ENCODE data around the gene KLF4. TPM values are rescaled to one million over a fixed set of nuclear protein-coding genes. Genes with fewer than 3 reads are reported as not detected.

The KLF4 gene
- total and polyA plus RNA-seq, 4 donors, result 23.3 to 80.7 (median 68.0) TPM

DNA sequence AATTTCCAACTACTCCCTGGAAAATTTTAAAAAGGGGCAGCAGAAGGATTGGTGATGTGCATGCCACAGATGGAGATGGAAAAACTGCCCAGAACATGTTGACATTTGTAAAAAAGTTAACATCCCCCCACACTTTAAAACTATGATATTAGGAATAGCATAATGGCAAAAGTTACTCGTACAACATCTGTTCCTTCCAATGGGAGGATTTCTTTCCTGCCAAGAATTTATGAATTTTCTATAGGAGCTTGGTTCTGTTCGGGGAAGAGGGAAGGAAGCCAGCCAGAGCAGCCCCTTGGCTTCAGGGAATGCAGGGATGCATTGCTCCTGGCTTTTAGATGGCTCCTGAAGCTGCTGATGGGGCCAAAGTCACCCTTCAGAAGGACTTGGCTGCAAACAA is 22.7 kb downstream of the KLF4 start:
- no peaks in the 10 kb centered on the region for H3K9me3 ChIP-seq (ENCODE audit: control insufficient read depth in 4 of 4, insufficient read depth in 3 of 4, low read length in 3 of 4)
- no peak for TF ChIP-seq CTCF (IDR thresholded peaks at IDR 0.05; ENCODE audit: control extremely low read depth, extremely low read depth)
- 87 to 90% methylated on average over 2 of the region's 2 CpGs for WGBS, 2 donors

DNA sequence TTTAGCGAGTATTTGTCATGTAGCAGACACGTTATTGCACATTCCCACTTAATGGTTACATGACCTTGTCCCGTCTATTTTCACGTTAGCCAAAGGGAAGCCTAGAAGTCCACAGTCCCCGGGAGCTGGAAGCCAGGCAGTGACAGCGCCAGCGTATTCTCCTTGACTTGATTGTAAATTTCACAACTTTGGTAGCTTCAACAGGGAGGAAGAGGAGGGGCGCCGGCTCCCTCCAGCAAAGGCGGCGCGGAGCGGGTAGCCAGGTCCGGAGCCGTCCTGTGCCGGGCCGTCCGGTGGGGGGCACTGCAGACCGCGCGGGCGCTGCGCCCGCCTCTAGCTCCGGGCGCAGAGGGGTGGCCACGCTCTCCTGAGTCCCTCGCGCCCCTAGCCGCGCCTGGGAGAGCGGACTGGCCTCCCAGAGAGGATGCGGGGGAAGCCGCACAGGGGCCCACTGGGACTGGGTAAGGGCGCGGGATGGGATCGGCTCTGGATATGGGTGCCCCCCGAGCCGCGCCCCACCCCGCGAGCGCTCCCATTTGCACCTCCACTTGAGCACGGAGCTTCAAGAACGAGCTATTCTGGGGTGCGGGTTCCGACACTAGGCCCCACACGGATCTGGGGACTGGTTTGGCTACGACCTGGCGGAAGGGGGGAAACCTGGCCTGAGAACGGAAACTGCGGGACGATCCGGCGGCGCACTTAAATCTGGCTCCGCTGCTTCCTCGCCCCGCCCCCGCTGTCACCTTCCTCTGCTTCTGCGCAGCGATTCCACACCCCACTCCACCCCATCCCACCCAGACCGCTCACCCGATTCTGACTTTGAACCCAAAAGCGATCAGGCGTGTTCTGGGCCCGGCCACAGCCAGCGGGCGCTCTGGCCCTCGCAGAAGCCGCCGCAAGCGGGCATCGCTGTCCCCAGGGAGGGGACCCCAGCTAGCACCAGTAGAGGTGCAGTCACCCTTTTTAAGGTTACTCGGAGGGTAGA is 23.8 kb downstream of the KLF4 start:
- H3K4me3 ChIP-seq, result peak overlapping the region; percentile 24
- peak; percentile 73 for TF ChIP-seq CTCF (IDR thresholded peaks at IDR 0.05; ENCODE audit: control extremely low read depth, extremely low read depth)
- H3K36me3 ChIP-seq (ENCODE audit: control insufficient read depth in 4 of 4, insufficient read depth in 4 of 4, low read length in 4 of 4), result no peaks in the 10 kb centered on the region
- H3K27me3 ChIP-seq (ENCODE audit: control insufficient read depth in 3 of 3, insufficient read depth in 3 of 3, low read length in 2 of 3), result peaks cover 0 to 9% (median 2%) of the 10 kb centered on the region in 3 donors
- H3K4me1 ChIP-seq (ENCODE audit: control insufficient read depth in 5 of 5, insufficient read depth in 5 of 5, low read length in 5 of 5), result peaks cover 0 to 14% (median 0%) of the 10 kb centered on the region in 5 donors
- DNase-seq, result peak; percentile 65 to 72 (median 71)
- H3K9ac ChIP-seq (ENCODE audit: insufficient read depth in 1 of 2, low read length in 2 of 2), result peak overlapping the region; percentile 14 to 39
- no peaks in the 10 kb centered on the region for H3K9me3 ChIP-seq (ENCODE audit: control insufficient read depth in 4 of 4, insufficient read depth in 3 of 4, low read length in 3 of 4)
- WGBS, 2 donors, result 3 to 6% methylated on average over 67 to 75 of the region's 75 CpGs
- H3K27ac ChIP-seq (ENCODE audit: low read depth in 1 of 2, low read length in 1 of 2), result no peak overlapping the region
- peak; percentile 96 for ATAC-seq (ENCODE audit: insufficient read depth, low FRiP score)

More for the DNA sequence above, 22.7 kb downstream of the KLF4 start:
- ATAC-seq (ENCODE audit: insufficient read depth, low FRiP score), result no peak
- no peaks in the 10 kb centered on the region for H3K36me3 ChIP-seq (ENCODE audit: control insufficient read depth in 4 of 4, insufficient read depth in 4 of 4, low read length in 4 of 4)
- no peak overlapping the region for H3K9ac ChIP-seq (ENCODE audit: insufficient read depth in 1 of 2, low read length in 2 of 2)
- no peak overlapping the region for H3K4me3 ChIP-seq
- DNase-seq, result peak in 1 of 3 donors; percentile 20
- peaks cover 0 to 9% (median 2%) of the 10 kb centered on the region in 3 donors for H3K27me3 ChIP-seq (ENCODE audit: control insufficient read depth in 3 of 3, insufficient read depth in 3 of 3, low read length in 2 of 3)
- no peak overlapping the region for H3K27ac ChIP-seq (ENCODE audit: low read depth in 1 of 2, low read length in 1 of 2)
- peaks cover 0 to 14% (median 0%) of the 10 kb centered on the region in 5 donors for H3K4me1 ChIP-seq (ENCODE audit: control insufficient read depth in 5 of 5, insufficient read depth in 5 of 5, low read length in 5 of 5)

GRCh38 chr9:107464516-107464915 is 25.1 kb downstream of the KLF4 start:
- no peak overlapping the region for H3K27ac ChIP-seq (ENCODE audit: low read depth in 1 of 2, low read length in 1 of 2)
- no peak for TF ChIP-seq CTCF (IDR thresholded peaks at IDR 0.05; ENCODE audit: control extremely low read depth, extremely low read depth)
- no peak for ATAC-seq (ENCODE audit: insufficient read depth, low FRiP score)
- H3K9me3 ChIP-seq (ENCODE audit: control insufficient read depth in 4 of 4, insufficient read depth in 3 of 4, low read length in 3 of 4), result peaks cover 0 to 3% (median 0%) of the 10 kb centered on the region in 4 donors
- no peak for DNase-seq
- peaks cover 0 to 14% (median 0%) of the 10 kb centered on the region in 5 donors for H3K4me1 ChIP-seq (ENCODE audit: control insufficient read depth in 5 of 5, insufficient read depth in 5 of 5, low read length in 5 of 5)
- no peak overlapping the region for H3K4me3 ChIP-seq
- no peaks in the 10 kb centered on the region for H3K36me3 ChIP-seq (ENCODE audit: control insufficient read depth in 4 of 4, insufficient read depth in 4 of 4, low read length in 4 of 4)
- H3K27me3 ChIP-seq (ENCODE audit: control insufficient read depth in 3 of 3, insufficient read depth in 3 of 3, low read length in 2 of 3), result peaks cover 0 to 9% (median 2%) of the 10 kb centered on the region in 3 donors
- H3K9ac ChIP-seq (ENCODE audit: insufficient read depth in 1 of 2, low read length in 2 of 2), result no peak overlapping the region
